ENCODE results near the gene SMARCA4. TPM values are rescaled to one million over a fixed set of nuclear protein-coding genes. Genes with fewer than 3 reads are reported as not detected.

The SMARCA4 gene
- total RNA-seq: 10 to 100 TPM; 89.8 to 97.6 TPM

GRCh38 chr19:10960314-10961072 is at the start of gene SMARCA4:
SMARCA4 (plus strand) TSS chr19:10961030; CDS start chr19:10984152, 23,122 bp downstream.
- POLR2A ChIA-PET: interaction anchor here (1.0 to 2.6 kb wide), 7 partner anchors 10 to 195 kb away, joined by 3 to 12 read pairs (median 4); partner anchors contain the start of genes LDLR, SPC24 and TMED1
- Mint-ChIP-seq H3K9me3 (no peaks in the 10 kb centered on the region), H3K4me3 (peak within 1 kb of the TSS; percentile 87), H3K4me1 (peaks cover 43% of the 10 kb centered on the region), H3K27ac (peak within 1 kb of the TSS; percentile 87), H3K27me3 (no peaks in the 10 kb centered on the region), H3K36me3 (ENCODE audit: low read depth) (peaks cover 11% of the 10 kb centered on the region)
- peak; percentile 99 for DNase-seq
- CTCF ChIA-PET: interaction anchor here (1.3 to 1.4 kb wide), 3 partner anchors 19 to 75 kb away, joined by 4 to 7 read pairs (median 6); no protein-coding TSS in a partner anchor

DNA sequence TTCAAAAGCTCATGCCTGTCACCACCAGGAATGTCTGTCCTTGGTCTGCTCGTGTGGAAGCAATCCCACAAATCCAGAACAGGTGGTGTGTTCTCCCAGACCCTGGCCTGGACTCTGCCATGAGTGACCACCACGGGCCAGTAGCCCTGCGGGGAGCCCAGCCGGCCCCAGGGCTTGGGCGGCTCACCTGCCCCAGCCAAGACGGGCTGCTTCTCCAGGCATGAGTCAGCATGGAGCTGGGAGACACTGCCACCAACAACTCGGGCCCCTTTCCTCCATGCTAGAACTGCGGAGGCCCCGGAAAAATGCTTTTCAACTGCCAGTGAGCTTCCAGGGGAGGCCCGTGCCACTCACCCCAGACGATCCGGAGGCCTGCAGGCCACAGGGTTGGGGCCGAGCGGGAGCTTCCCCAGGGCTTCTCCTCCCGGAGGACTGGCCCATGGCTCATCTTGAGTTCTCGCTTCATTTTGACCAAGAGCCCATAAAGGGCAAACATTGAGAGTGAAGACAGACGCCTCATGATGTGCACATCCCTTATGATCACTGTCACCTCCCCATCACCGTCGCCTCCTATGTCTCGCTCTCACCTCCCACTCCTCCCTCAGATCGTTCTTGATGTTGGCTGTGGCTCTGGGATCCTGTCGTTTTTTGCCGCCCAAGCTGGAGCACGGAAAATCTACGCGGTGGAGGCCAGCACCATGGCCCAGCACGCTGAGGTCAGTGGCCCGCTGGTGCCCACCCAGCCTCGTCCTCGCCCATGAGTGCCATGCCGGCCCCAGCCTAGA is 49.1 kb upstream of the SMARCA4 start:
- POLR2A ChIA-PET: no interaction called here
- Mint-ChIP-seq H3K36me3 (ENCODE audit: low read depth) (peaks cover 5% of the 10 kb centered on the region), H3K27me3 (no peaks in the 10 kb centered on the region), H3K27ac (no peak overlapping the region), H3K4me3 (no peak overlapping the region), H3K4me1 (no peaks in the 10 kb centered on the region), H3K9me3 (no peaks in the 10 kb centered on the region)
- no peak for DNase-seq
- CTCF ChIA-PET: interaction anchor here (1.4 kb wide), 1 partner anchor 48 kb away, joined by 3 read pairs; no protein-coding TSS in a partner anchor

DNA sequence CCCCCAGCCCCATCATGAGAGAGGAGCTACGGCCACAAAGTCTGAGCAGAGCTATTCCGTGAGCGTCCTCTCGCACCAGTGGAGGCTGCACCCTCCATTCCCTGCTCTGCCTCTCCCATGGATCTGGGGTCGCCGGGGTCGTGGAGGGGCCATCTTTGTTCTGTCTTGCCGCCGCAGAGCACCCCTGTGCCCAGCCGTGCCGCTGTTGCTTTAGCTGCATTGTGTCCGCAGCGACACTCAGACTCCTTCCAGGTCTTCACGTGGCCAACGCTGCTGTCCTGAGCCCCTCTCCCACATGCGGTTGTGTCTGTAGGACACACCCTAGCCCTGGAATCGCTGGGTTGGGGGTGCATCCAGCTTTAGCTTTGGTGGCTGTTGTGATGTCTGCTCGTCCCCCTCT is 48.2 kb upstream of the SMARCA4 start:
- Mint-ChIP-seq H3K4me1 (no peaks in the 10 kb centered on the region), H3K36me3 (ENCODE audit: low read depth) (peaks cover 5% of the 10 kb centered on the region), H3K27me3 (no peaks in the 10 kb centered on the region), H3K27ac (no peak overlapping the region), H3K9me3 (no peaks in the 10 kb centered on the region), H3K4me3 (no peak overlapping the region)
- POLR2A ChIA-PET: no interaction called here
- CTCF ChIA-PET: interaction anchor here (0.6 to 1.4 kb wide), 2 partner anchors 49 to 169 kb away, joined by 3 read pairs; no protein-coding TSS in a partner anchor
- DNase-seq: no peak

GRCh38 chr19:10913716-10914340 is 47.0 kb upstream of the SMARCA4 start:
- POLR2A ChIA-PET: no interaction called here
- H3K4me3 Mint-ChIP-seq: no peak overlapping the region
- CTCF ChIA-PET: no interaction called here
- no peaks in the 10 kb centered on the region for H3K9me3 Mint-ChIP-seq
- no peaks in the 10 kb centered on the region for H3K4me1 Mint-ChIP-seq
- H3K36me3 Mint-ChIP-seq (ENCODE audit: low read depth): peaks cover 5% of the 10 kb centered on the region
- no peak overlapping the region for H3K27ac Mint-ChIP-seq
- DNase-seq: no peak
- no peaks in the 10 kb centered on the region for H3K27me3 Mint-ChIP-seq

DNA sequence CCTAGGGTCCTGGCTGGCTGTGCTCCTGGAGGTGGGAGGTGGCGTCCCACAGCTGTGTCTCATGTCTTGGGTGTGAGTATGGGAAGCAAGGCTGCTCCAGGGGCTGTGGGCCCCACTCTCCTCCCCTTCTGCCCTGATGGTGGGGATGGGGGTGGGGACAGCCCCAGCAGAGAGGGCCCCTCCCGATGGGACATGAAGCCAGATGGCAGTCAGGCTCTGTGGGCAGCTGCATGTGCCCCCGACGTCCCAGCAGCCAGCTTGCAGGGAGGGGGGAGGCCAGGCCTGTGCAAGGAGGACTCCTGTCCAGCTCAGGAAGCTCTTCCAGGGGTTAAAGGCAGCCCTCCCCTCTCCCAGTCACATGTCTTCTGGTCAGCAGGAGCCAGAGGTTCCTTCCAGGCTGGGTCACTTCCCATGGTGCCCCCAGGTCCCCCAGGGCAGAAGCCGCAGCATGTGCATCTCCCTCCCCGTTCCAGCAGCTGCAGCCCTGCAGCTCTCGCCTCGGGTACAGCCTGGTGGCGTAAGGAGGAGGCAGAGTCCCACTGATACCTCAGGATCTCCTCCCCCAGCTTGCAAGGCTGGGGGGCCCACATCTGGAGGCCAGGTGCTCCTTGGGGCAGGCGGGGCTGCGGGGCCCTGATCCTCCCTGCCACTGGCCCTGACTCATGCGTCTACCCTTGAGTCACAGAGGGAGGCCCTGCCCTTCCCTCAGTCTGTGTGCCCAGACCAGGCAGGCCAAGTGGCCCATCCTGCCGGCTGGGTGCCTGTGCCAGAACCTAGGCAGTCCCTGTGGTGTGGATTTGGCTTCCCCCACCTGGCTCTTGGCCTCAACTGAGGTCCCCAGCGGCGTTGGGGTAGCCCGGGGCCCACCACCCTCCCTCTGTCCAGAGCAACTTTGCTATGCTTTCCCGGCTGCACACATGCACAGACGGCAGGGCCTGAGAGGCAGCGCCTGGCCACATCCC is 45.4 kb upstream of the SMARCA4 start:
- DNase-seq: no peak
- H3K9me3 Mint-ChIP-seq: no peaks in the 10 kb centered on the region
- peaks cover 5% of the 10 kb centered on the region for H3K36me3 Mint-ChIP-seq (ENCODE audit: low read depth)
- H3K27me3 Mint-ChIP-seq: no peaks in the 10 kb centered on the region
- CTCF ChIA-PET: interaction anchor here (0.6 kb wide), 1 partner anchor 37 kb away, joined by 3 read pairs; no protein-coding TSS in a partner anchor
- H3K27ac Mint-ChIP-seq: no peak overlapping the region
- H3K4me3 Mint-ChIP-seq: no peak overlapping the region
- POLR2A ChIA-PET: no interaction called here
- H3K4me1 Mint-ChIP-seq: no peaks in the 10 kb centered on the region

DNA sequence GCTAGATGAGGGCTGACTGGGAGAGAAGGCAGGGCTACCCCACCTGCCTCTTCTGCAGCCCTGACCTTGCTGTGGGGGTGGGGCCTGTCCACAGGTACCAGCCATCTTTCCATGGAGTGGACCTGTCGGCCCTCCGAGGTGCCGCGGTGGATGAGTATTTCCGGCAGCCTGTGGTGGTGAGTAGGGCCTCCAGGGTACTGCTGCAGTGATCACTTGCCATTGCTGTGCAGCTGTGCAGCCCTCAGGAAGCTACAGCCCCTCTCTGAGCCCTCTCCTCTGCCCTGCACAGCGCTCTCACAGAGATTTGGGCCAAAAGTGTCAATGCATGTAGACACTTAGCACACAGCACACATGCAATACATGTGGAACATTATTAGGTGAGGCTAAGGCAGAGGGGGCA is 44.2 kb upstream of the SMARCA4 start:
- ChIA-PET POLR2A (no interaction called here), CTCF (interaction anchor here (1.0 kb wide), 1 partner anchor 28 kb away, joined by 3 read pairs; no protein-coding TSS in a partner anchor)
- H3K36me3 Mint-ChIP-seq (ENCODE audit: low read depth): peaks cover 8% of the 10 kb centered on the region
- H3K27ac Mint-ChIP-seq: no peak overlapping the region
- DNase-seq: no peak
- no peaks in the 10 kb centered on the region for H3K9me3 Mint-ChIP-seq
- H3K4me3 Mint-ChIP-seq: no peak overlapping the region
- no peaks in the 10 kb centered on the region for H3K4me1 Mint-ChIP-seq
- no peaks in the 10 kb centered on the region for H3K27me3 Mint-ChIP-seq

- Mint-ChIP-seq H3K27ac (no peak overlapping the region), H3K4me1 (no peaks in the 10 kb centered on the region), H3K27me3 (no peaks in the 10 kb centered on the region), H3K36me3 (ENCODE audit: low read depth) (peaks cover 2% of the 10 kb centered on the region), H3K4me3 (no peak overlapping the region), H3K9me3 (no peaks in the 10 kb centered on the region)
- ChIA-PET POLR2A (no interaction called here), CTCF (interaction anchor here (1.3 kb wide), 1 partner anchor 19 kb away, joined by 5 read pairs; no protein-coding TSS in a partner anchor)
- DNase-seq: no peak
Observed at GRCh38 chr19:10918359-10918758, 42.5 kb upstream of the SMARCA4 start.

- H3K36me3 Mint-ChIP-seq (ENCODE audit: low read depth): peaks cover 2% of the 10 kb centered on the region
- CTCF ChIA-PET: no interaction called here
Observed at GRCh38 chr19:10919352-10920287, 41.2 kb upstream of the SMARCA4 start.

DNA sequence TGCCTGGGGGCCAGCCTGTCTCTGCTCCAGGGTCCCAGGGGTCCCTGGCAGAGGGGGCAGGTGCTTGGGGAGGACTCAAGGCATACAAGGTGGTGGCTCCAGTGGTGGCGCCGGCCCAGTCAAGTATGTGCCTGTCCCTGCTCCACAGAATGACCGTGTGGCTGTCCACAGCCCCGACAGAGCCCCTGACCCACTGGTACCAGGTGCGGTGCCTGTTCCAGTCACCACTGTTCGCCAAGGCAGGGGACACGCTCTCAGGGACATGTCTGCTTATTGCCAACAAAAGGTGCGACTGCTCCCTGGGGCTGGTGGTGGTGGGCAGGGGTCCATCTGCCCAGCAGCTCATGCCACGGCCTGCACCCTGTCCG is 40.6 kb upstream of the SMARCA4 start:
- no peak overlapping the region for H3K27ac Mint-ChIP-seq
- peaks cover 4% of the 10 kb centered on the region for H3K36me3 Mint-ChIP-seq (ENCODE audit: low read depth)
- H3K9me3 Mint-ChIP-seq: no peaks in the 10 kb centered on the region
- no peaks in the 10 kb centered on the region for H3K4me1 Mint-ChIP-seq
- ChIA-PET POLR2A (no interaction called here), CTCF (no interaction called here)
- H3K4me3 Mint-ChIP-seq: no peak overlapping the region
- no peak for DNase-seq
- no peaks in the 10 kb centered on the region for H3K27me3 Mint-ChIP-seq

More at GRCh38 chr19:10919352-10920287, 41.2 kb upstream of the SMARCA4 start:
- DNase-seq: no peak
- H3K27ac Mint-ChIP-seq: no peak overlapping the region
- no peaks in the 10 kb centered on the region for H3K27me3 Mint-ChIP-seq
- POLR2A ChIA-PET: no interaction called here
- H3K4me3 Mint-ChIP-seq: no peak overlapping the region
- no peaks in the 10 kb centered on the region for H3K9me3 Mint-ChIP-seq
- H3K4me1 Mint-ChIP-seq: no peaks in the 10 kb centered on the region

GRCh38 chr19:10920781-10921180 is 40.0 kb upstream of the SMARCA4 start:
- Mint-ChIP-seq H3K36me3 (ENCODE audit: low read depth) (peaks cover 7% of the 10 kb centered on the region), H3K9me3 (no peaks in the 10 kb centered on the region), H3K27ac (no peak overlapping the region), H3K4me3 (no peak overlapping the region), H3K27me3 (no peaks in the 10 kb centered on the region), H3K4me1 (no peaks in the 10 kb centered on the region)
- ChIA-PET CTCF (no interaction called here), POLR2A (no interaction called here)
- no peak for DNase-seq

DNA sequence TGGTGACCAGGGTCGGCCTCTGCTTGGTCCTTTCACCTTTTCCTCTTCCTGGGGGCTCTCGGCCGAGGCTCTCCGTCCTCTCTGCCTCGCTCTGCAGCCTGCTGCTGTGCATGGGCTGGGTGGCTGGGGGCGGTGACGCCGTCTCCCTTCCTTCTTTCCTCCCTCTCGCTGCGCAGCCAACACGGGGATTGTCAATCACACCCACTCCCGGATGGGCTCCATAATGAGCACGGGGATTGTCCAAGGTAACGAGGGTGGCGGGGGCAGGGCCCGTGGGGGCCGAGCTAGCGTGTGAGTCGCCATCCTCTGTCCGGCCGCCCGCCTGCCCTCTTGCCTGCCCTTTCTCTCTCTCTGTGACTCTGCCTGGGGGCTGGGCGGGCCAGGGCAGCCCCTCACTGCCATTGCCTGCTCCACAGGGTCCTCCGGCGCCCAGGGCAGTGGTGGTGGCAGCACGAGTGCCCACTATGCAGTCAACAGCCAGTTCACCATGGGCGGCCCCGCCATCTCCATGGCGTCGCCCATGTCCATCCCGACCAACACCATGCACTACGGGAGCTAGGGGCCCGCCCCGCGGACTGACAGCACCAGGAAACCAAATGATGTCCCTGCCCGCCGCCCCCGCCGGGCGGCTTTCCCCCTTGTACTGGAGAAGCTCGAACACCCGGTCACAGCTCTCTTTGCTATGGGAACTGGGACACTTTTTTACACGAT is 39.5 kb upstream of the SMARCA4 start:
- ChIA-PET POLR2A (no interaction called here), CTCF (no interaction called here)
- Mint-ChIP-seq H3K36me3 (ENCODE audit: low read depth) (peaks cover 7% of the 10 kb centered on the region), H3K9me3 (no peaks in the 10 kb centered on the region), H3K27me3 (no peaks in the 10 kb centered on the region), H3K4me3 (no peak overlapping the region), H3K27ac (no peak overlapping the region), H3K4me1 (no peaks in the 10 kb centered on the region)
- no peak for DNase-seq

Data from activated CD4-positive, alpha-beta memory T cell treated with anti-CD3 and anti-CD28 coated beads, Interleukin-2, amount 10 ng/mL, durations not matched to agents 7 days and 5 days (primary cell).